HG02623 (cell line): ENCODE results near the gene C1orf105.
A peak's percentile ranks its signal among the peaks of the same experiment; 100 is the strongest.
"Not testable (repeated sequence)": the region's sequence is repeated elsewhere in the genome, so short reads cannot be mapped to it uniquely, and the experiment has no call there.

ENCODE experiments used
- ATAC-seq: cut with Tn5 transposase; IDR thresholded peaks from one replicate; pipeline ENCODE4 v1.9.1; 2021; ENCODE audit warnings: moderate library complexity; ENCODE audit not compliant: unreplicated experiment

C1orf105 gene, protein sequence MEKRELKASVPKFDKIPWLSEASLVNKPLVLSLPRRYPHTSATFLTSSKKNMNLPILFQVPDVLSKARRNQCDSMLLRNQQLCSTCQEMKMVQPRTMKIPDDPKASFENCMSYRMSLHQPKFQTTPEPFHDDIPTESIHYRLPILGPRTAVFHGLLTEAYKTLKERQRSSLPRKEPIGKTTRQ

DNA sequence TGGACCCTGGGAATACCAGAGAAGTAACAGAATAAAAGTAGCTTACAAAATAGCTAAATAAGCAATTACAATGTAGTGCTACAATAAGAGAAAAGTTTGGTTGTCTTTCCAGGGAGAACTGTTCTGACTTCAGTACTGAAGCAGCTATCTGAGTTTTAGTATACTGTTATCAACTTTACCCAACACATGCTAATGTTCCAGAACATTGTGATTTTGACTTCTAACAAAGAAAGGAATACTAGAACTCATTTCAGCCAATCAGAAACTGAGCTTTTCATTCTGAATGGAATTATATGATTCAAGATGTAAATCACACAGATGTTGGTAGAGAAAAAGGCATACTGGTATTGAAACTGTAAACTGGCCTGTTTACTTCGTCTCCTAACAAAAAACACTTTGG lies at the start of gene C1orf105:
Gene C1orf105 (plus strand): TSS at position 301 of the 400 bp plus-strand sequence. CDS start 201 bp downstream, outside the sequence.
- ATAC-seq: no peak

DNA sequence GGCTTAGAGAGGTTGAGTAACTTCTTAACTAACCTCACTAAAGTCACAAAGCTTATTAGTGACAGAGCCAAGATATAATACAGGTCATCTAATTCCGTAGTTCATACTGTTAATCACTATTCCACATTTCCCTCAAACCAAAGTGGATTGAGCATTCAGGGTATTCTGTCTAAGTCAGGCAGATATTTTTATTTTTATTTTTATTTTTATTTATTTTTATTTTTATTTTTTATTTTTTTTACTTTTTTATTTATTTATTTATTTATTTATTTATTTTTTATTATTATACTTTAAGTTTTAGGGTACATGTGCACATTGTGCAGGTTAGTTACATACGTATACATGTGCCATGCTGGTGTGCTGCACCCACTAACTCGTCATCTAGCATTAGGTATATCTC lies 48.8 kb upstream of the C1orf105 start:
- ATAC-seq: not testable (repeated sequence)

DNA sequence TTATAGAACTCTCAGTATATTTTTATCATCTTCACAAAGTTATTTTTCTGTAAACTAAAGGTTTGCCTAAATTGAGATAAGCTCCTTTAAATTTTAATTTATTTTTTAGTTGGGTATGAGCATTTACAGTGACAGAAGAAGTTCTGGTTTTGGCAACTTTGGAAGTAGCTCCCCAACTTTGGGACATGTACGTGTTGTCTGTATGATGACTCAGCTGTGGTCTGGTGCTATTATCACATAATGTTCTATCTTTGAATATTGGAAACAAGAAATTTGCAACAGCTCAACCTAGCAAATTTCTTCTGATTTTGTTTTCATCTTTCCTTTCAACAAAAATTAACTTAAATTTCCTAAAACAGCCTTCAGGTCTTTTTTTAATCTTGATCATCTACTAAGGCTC lies 46.6 kb upstream of the C1orf105 start:
- no peak for ATAC-seq

DNA sequence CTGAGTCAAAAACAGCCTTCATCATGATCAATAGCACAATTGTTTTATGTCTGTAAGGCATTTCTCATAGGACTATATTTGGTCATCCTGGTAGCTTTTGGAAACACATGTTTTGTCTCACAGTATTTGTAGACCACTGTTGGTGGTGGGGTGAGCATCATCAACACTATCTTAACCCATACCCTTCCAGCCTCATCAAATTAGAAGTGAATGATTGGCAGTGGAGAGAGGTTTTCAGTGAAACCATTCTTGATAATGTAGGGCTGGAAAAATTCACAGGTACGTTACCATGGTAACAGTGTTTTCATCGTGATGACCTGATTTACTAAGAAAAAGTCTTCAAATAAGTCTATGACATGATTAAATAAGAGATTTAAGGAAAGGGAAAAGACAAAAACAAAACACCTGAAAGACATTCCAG lies 45.3 kb upstream of the C1orf105 start:
- no peak for ATAC-seq

DNA sequence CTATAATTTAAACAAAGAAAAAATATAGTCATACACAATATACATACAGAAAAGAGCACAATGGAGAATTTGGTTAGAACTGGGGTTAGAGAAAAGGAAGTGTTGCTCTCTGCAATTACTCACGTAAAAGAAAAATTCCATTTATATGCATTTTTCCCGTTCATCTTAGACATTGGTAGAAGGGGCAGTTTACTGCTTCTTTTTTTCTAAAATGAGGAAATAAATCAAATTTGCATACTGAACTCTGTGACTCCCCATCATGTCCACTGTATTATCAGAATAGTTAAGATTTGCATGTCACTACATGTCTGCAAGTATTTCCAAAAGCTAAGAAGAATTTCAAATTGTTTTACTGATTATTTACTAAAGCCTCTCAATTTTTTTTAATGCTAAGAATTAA lies 44.1 kb upstream of the C1orf105 start:
- no peak for ATAC-seq

DNA sequence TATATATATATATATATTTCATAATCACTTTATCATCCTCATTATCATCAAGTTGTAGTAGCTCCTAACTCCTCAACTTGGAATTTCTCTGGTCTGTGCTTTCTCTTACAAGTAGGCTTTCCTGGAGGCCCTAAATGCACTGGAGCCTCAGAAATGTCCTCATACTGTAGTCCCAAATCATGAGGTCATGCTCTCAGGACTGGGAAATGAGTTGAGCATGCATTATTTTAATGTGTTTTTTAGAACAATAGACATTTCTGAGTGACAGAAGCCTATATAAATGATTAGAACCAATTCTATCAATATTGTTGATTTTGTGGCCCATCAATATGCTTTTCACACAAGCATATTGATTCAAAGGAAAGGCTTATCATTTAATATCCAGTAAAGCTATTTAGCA lies 42.9 kb upstream of the C1orf105 start:
- no peak for ATAC-seq

DNA sequence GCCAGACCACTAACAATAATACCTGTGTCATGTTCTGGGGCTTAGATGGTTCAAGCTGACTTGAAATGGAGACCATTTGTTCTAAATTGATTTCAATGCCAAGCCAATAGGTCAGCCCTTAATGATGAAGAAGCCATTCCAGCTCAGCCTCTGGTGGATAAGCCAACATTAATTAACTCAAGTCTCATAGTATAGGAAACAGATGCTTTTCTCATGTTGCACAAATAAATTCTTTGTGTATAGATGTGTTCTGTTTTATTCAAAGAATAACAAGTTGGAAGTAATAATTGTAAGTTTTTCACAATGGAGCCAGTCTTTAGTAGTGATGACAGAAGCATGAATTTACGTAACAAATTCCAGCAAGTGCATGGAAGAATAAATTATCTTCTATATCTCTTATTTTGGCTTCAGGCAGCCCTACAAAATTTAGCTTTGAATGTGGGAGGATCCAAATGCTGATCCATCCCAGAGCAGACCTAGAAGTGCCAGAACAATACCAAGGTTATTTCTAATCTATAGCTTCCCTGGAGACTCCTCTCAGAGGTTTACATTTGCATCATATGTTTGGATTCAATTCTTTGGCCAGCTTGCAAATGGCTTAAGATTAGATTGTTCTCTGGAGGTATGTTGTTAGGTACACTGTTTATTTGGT lies 42.2 kb upstream of the C1orf105 start:
- no peak for ATAC-seq

DNA sequence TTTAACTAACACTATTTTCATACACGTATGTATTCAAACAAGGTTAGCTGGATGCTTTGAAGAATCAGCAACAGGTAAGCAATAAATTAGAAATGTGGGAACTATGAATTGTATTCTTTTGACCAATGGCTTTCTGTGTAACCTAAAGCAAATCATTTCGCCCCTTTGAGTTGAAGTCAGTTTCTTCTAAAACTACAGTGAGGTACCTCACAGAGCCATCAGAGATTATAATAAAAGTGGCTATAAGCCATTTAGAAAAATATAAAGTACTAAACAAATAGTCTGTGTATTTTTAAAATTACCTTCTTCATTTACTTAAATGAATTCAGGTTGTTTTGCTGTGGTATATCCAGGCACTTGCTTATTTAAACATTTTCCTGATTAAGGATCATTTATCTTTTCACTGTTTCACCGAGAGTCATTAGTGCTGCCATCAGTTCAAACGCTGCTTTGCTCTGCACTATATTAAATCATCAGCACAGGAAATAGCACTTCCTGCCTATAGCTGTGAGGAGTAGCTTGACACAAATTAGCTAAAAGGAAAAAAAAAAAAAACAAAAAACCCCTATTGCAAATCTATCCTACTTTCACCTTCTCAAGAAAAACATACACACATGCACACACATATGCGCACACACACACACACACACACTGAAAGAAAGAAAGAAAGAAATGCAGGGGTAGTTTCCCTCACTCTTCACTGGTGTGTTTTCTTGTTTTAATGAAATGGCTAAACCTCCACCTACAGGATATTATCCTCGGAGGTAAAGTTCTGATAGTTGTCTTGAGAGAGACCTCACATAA lies 39.8 kb upstream of the C1orf105 start:
- peak; percentile 60 for ATAC-seq

DNA sequence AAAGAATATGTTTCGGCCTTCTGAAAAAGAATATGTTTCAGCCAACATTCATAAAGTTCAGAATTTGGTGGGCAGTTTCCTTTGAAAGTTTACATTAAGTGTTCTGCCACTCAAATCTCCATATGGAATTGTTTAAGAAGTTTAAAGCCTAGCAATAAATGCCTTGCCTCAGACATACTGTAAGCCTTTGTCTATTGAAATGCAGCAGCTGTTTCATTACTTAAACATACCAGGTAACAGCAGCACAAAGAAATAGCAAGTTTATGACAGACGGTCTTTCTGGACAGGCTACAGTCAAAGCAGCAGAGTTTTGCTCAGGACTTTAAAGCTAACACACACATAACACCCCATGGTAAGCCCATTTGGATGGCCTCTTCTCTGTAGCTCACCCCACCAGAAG lies 38.5 kb upstream of the C1orf105 start:
- ATAC-seq: no peak

DNA sequence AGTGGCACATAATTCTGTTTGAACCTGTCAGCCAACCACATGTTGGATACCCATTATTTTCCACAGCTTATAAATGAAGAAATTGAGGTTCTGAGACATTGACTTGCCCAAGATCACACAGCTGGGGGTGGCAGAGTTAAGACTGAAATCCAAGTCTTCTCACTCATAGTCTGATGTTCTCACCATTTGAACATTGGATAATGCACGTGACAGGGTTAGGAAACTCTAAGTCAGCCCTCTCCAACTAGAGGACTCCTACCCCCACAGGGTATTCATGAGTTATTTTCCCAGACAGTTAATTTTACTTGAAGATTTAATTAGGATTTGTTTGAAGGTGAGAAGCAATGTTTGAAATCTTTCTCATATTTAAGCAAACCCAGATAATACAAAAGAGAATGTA lies 38.1 kb upstream of the C1orf105 start:
- ATAC-seq: no peak

DNA sequence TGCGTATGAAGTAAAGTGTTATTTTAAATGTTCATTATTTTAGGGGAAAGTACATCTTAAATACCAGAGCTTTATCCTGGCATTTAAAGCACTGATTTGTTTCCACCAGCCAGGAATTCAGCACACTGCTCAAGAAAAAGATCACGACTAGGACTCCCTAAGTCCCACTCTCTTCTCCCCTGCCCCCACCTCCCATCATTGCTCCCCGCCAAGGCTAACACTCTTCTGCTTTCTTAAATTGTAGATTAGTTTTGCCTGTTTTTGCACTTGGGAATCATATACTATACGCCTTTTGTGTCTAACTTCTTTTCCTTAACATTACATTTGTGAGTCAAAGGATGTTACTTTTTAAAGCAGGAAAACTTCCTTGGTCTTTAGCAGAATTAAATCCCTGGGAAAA lies 37.5 kb upstream of the C1orf105 start:
- ATAC-seq: no peak

DNA sequence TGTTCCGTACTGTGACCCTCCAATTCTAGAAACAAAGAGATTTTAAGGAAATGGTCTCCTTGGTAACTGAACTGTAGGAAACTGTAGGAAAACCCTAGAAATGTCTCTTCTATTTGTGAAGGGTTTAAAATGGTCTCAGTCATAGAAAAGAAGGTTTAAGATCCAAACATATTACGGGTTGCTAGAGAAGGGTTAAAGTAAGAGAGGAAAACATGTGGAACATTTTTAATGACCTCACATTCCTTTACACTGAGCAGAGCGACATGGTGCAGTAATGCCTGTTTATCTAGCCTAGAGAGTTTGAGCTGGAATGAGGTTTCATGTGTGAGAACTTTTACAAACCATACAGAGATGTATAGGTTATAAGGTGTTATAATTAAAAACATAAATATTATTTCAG lies 36.9 kb upstream of the C1orf105 start:
- ATAC-seq: no peak

DNA sequence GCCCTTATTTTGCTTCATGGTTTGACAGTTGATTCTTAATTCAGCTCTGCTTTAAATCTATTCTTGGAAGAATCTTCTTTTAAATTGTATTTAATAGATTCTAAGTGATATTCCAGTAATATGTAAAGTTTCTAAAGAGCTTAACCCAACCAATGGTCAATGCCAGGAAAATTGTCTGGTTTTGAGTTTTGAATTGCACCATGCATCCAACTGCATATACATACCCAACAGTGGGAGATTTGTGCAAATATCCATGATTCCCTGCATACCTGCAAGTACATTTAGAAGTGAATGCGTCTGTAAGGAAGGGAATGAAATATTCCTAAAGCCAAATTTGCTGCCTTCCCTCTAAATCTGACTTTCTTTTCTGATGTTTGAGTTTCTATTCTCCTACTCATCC lies 35.8 kb upstream of the C1orf105 start:
- ATAC-seq: no peak

DNA sequence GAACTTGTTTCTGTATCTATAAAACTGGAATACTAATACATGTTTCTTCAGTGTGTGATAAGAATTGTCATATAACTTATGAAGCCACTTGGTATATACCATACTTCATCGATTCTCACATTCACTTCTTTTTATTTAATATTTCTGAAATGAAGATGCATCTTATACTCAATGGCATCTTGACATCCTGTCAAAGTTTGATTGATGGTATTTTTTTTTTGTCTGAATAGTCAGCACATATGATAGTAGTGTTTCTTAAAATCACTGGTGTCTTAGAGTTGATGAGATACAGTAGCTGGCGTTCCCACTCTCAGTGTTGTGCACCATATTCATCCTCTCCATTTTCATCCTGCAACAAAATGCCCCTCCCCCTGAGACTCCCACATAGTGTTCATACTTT lies 34.4 kb upstream of the C1orf105 start:
- no peak for ATAC-seq

DNA sequence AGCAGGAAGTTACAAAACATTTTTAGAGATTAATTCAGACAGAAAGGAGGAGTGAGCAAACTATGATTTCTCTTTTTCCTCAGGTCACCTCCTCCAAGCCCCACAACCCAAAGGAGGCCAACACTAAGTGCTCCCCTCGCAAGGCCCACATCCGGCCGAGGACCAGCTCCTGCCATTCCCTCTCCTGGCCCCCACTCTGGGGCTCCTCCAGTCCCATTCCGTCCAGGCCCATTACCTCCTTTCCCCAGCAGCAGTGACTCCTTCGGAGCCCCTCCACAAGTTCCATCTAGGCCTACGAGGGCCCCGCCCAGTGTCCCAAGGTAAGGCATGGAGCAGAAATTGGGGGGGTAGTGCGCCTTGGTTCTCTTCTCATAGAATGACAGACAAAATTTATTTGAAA lies 32.0 kb upstream of the C1orf105 start:
- no peak for ATAC-seq

DNA sequence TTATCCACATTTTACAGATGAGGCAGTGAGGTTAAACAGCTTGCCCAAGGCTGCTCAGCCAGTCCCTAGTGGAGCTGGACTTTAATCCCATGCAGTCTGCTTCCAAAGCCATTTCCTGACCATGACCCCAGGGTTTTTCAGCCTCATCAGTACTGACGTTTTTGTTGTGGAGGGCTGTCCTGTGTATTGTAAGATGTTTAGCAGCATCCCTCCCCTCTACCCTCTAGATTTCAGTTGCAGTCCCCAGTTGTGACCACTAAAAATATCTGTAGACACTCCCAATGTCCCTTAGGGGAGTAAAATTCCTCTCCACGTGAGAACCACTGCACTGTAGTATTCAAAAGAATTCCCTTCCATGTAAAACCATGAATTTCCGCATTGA lies 30.2 kb upstream of the C1orf105 start:
- peak; percentile 1 for ATAC-seq

DNA sequence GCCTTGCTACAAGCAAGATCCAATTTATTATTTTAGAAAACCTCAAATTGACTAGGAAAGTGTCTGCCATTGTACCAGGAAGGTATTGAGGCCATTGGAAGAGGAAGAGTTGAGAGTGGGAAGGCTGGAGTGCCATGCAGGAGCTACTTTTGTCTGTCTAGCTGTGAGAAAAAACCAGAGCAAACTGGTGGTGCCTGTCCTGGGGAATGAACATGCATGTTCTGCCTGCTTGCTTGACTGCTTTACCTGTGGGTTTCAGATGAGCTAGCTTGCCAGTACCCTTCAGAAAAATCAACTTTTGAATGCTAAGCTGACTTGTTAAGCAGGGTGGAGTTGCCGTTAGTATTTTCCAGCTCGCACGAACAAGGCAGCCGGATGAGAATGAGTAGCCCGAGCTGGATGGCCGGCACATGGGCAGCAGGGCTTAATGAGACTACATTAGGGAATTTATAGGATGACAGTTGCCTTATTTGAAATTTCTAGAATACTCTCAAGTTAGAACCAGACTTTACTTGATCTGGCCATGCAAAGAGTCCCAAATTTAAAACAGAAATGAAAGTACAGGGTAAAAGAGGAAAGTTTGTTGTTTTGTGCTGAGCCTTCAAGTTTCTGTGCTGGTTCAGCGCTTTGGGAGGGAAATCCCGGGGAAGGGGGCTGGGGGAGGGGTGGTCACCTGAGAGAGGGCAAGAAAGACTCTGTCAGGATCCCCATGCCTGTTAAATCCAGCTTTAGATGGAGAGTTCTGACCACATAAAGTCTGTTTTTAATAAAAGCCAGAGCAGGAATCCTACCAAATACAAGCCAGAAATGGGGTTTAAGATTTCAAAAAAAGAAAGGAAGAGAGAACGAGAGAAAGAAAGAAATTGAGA lies 29.6 kb upstream of the C1orf105 start:
- peak; percentile 57 for ATAC-seq

DNA sequence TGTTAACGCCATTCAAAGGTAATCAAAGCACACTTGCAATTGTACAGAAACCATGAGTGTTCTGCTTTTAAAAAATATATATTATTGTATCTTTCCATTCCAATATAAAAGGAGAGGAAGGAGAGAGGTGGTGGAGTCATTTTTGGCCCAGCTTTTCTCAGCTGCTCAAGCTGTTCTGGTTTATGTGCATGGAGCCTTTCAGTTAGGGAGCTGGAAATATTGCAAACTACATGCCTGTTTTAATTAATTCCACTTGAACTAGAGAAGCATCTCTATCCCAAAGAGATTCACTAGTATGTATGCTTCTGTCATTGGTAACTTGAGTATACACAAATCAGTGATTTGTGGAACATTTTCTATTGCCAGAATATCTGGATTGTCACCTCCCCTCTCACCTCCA lies 28.5 kb upstream of the C1orf105 start:
- ATAC-seq: no peak

DNA sequence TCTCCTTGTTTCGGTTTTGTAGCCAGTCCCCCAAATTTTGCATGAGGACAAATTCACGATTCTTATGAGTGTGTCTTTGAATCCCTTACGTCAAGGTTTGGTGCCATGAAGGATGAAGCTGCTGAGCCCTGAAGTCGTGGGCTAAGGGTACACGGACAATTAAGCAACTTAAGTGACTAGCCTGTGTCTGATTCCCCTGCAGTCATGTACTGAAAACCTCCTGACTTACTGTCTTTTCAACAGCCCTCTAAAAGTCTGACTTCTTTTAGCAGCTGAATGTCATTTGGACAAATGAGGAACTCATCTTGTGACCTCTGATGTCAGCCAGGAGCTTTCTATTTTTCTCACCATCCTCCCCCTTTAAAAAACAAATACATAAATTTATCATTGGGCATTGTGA lies 27.1 kb upstream of the C1orf105 start:
- no peak for ATAC-seq

DNA sequence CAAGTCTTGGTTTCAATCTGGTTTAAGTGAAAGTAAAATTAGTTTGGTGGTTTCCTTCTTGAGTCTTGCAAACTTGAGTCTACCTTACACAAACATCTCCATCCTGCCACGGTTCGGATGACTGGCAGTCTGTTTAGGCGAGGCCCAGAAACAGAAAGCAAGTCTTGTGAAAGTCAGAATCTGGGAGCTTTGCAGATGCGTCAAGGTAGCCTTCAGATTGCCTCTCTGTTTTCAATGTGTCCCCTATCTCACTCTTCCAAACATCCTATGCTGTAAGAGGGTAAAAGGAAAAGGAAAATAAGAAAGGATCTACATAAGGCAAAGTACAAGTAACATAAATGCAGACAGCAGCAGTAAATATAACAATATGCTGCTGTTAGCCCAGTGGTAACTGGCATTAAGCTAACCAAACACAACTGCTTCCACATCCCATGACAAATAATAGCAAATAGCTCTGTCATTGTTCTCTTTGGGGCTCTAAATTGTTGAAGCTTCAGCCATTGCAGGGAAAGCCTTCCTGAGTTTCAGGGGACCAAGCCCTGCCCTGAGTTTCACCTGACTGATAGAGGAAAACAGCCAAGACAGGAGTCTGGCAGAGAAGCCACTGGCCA lies 26.2 kb upstream of the C1orf105 start:
- peak; percentile 69 for ATAC-seq

DNA sequence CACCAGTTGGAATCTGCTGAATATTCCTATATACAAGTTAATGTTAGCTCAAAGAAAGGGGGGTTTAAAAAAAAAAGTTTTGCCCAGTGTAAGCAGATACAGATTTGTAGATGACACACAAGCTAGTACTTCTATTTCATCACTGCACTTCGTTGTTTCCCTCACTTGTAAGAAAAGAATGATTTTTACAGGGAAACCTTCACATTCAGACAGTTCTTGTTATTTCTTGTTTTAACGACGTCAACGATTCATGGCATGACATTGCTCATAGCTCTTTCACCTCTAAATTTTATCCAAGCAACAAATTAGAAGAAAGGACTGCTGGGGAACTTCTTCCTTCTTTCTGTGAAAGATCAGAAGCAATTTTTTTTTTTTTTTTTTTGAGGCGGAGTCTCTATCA lies 25.7 kb upstream of the C1orf105 start:
- no peak for ATAC-seq
